Measurements from ENCODE around the gene PCDH18.
"Not testable (repeated sequence)": the region's sequence is repeated elsewhere in the genome, so short reads cannot be mapped to it uniquely, and the experiment has no call there.

DNA sequence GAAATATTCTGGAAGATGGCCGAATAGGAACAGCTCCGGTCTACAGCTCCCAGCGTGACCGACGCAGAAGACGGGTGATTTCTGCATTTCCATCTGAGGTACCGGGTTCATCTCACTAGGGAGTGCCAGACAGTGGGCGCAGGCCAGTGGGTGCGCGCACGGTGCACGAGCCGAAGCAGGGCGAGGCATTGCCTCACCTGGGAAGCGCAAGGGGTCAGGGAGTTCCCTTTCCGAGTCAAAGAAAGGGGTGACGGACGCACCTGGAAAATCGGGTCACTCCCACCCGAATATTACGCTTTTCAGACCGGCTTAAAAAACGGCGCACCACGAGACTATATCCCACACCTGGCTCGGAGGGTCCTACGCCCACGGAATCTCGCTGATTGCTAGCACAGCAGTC, 36.0 kb downstream of the PCDH18 start:
- TF ChIP-seq CTCF (IDR thresholded peaks at IDR 0.05; ENCODE audit: low read depth, low read length, missing input control); RAD21 (IDR thresholded peaks at IDR 0.05); ATF3 (IDR thresholded peaks at IDR 0.05); TAF1 (conservative IDR thresholded peaks at IDR 0.05); SP1 (IDR thresholded peaks at IDR 0.05): not testable (repeated sequence)
- TF ChIP-seq, protein P1, sequence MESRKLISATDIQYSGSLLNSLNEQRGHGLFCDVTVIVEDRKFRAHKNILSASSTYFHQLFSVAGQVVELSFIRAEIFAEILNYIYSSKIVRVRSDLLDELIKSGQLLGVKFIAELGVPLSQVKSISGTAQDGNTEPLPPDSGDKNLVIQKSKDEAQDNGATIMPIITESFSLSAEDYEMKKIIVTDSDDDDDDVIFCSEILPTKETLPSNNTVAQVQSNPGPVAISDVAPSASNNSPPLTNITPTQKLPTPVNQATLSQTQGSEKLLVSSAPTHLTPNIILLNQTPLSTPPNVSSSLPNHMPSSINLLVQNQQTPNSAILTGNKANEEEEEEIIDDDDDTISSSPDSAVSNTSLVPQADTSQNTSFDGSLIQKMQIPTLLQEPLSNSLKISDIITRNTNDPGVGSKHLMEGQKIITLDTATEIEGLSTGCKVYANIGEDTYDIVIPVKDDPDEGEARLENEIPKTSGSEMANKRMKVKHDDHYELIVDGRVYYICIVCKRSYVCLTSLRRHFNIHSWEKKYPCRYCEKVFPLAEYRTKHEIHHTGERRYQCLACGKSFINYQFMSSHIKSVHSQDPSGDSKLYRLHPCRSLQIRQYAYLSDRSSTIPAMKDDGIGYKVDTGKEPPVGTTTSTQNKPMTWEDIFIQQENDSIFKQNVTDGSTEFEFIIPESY (IDR thresholded peaks at IDR 0.05): not testable (repeated sequence)

Data from liver (tissue), 3 donors.